ENCODE data around the gene ZRANB3. TPM values are rescaled to one million over a fixed set of nuclear protein-coding genes. Genes with fewer than 3 reads are reported as not detected.

Gene ZRANB3
- total RNA-seq, 1 experiment from 2014 or later, result 15.9 TPM

DNA sequence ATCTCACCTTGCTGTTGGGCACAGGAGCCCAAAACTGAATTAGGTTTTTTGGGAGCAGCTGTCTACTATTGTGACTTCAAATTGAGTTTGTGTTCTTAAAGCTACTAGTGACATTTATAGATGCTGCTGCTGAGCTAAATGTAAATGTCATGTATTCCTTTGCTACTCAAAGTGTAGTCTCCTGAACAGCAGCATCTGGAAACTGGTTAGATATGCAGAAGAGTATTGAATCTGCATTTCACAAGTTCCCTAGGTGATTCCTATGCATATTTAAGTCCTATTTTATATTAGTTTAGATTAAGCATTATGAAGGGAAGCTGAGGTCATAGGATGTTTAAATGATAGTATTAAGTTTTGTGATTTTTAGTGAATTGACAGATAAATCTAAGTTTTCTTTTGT, 411.4 kb downstream of the ZRANB3 start:
- H3K4me3 Mint-ChIP-seq, result no peak overlapping the region
- ATAC-seq, result no peak
- POLR2A ChIA-PET, result no interaction called here
- H3K36me3 Mint-ChIP-seq, result peaks cover 4% of the 10 kb centered on the region
- TF ChIP-seq SMAD4 (CRISPR knock-in tag; IDR thresholded peaks at IDR 0.05) (no peak), ZNF219 (CRISPR knock-in tag; IDR thresholded peaks at IDR 0.05; ENCODE audit: borderline replicate concordance) (no peak), KAT7 (CRISPR knock-in tag; IDR thresholded peaks at IDR 0.05; ENCODE audit: borderline replicate concordance) (no peak), TEAD4 (CRISPR knock-in tag; IDR thresholded peaks at IDR 0.05) (no peak), ZNF263 (CRISPR knock-in tag; IDR thresholded peaks at IDR 0.05; ENCODE audit: low read depth) (no peak), HMGA2 (CRISPR knock-in tag; IDR thresholded peaks at IDR 0.05) (no peak), JAZF1 (CRISPR knock-in tag; IDR thresholded peaks at IDR 0.05) (no peak)
- TF ChIP-seq, protein P1, sequence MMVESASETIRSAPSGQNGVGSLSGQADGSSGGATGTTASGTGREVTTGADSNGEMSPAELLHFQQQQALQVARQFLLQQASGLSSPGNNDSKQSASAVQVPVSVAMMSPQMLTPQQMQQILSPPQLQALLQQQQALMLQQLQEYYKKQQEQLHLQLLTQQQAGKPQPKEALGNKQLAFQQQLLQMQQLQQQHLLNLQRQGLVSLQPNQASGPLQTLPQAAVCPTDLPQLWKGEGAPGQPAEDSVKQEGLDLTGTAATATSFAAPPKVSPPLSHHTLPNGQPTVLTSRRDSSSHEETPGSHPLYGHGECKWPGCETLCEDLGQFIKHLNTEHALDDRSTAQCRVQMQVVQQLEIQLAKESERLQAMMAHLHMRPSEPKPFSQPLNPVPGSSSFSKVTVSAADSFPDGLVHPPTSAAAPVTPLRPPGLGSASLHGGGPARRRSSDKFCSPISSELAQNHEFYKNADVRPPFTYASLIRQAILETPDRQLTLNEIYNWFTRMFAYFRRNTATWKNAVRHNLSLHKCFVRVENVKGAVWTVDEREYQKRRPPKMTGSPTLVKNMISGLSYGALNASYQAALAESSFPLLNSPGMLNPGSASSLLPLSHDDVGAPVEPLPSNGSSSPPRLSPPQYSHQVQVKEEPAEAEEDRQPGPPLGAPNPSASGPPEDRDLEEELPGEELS (CRISPR knock-in tag; IDR thresholded peaks at IDR 0.05), result no peak
- TF ChIP-seq, protein P2, sequence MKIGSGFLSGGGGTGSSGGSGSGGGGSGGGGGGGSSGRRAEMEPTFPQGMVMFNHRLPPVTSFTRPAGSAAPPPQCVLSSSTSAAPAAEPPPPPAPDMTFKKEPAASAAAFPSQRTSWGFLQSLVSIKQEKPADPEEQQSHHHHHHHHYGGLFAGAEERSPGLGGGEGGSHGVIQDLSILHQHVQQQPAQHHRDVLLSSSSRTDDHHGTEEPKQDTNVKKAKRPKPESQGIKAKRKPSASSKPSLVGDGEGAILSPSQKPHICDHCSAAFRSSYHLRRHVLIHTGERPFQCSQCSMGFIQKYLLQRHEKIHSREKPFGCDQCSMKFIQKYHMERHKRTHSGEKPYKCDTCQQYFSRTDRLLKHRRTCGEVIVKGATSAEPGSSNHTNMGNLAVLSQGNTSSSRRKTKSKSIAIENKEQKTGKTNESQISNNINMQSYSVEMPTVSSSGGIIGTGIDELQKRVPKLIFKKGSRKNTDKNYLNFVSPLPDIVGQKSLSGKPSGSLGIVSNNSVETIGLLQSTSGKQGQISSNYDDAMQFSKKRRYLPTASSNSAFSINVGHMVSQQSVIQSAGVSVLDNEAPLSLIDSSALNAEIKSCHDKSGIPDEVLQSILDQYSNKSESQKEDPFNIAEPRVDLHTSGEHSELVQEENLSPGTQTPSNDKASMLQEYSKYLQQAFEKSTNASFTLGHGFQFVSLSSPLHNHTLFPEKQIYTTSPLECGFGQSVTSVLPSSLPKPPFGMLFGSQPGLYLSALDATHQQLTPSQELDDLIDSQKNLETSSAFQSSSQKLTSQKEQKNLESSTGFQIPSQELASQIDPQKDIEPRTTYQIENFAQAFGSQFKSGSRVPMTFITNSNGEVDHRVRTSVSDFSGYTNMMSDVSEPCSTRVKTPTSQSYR (CRISPR knock-in tag; IDR thresholded peaks at IDR 0.05), result no peak
- TF ChIP-seq, protein P3, sequence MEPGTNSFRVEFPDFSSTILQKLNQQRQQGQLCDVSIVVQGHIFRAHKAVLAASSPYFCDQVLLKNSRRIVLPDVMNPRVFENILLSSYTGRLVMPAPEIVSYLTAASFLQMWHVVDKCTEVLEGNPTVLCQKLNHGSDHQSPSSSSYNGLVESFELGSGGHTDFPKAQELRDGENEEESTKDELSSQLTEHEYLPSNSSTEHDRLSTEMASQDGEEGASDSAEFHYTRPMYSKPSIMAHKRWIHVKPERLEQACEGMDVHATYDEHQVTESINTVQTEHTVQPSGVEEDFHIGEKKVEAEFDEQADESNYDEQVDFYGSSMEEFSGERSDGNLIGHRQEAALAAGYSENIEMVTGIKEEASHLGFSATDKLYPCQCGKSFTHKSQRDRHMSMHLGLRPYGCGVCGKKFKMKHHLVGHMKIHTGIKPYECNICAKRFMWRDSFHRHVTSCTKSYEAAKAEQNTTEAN (CRISPR knock-in tag; IDR thresholded peaks at IDR 0.05), result no peak
- no peaks in the 10 kb centered on the region for H3K9me3 Mint-ChIP-seq
- no peaks in the 10 kb centered on the region for H3K27me3 Mint-ChIP-seq (ENCODE audit: low read depth)
- DNase-seq (ENCODE audit: low spot score), result no peak
- no peaks in the 10 kb centered on the region for H3K4me1 Mint-ChIP-seq
- CTCF ChIA-PET, result no interaction called here
- no peak overlapping the region for H3K27ac Mint-ChIP-seq

DNA sequence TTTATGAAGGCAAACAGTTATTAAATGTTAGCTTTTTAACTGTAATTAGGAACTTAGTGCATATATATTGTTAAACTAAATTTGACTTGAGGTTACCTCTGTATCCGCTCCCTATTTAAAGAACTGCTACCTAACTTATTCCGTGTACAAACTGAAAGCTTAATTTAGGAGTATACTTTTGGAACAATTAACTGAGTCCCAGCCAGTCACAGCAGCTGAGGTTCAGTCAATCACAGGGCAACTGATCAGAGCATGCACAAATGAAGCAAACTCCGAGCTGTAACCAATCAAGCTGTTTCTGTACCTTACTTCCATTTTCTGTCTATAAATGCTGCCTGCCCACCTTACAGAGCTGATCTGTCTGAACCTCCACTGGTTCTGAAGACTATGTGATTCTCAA, 417.7 kb downstream of the ZRANB3 start:
- ChIA-PET POLR2A (no interaction called here), CTCF (interaction anchor here (0.6 kb wide), 1 partner anchor 494 kb away, joined by 3 read pairs; no protein-coding TSS in a partner anchor)
- Mint-ChIP-seq H3K4me1 (no peaks in the 10 kb centered on the region), H3K9me3 (no peaks in the 10 kb centered on the region), H3K27ac (no peak overlapping the region), H3K27me3 (ENCODE audit: low read depth) (no peaks in the 10 kb centered on the region), H3K4me3 (no peak overlapping the region), H3K36me3 (peaks cover 6% of the 10 kb centered on the region; the same call in 1 of the 2 replicates)
- ATAC-seq (no peak), DNase-seq (ENCODE audit: low spot score) (no peak)
- TF ChIP-seq, protein P4, sequence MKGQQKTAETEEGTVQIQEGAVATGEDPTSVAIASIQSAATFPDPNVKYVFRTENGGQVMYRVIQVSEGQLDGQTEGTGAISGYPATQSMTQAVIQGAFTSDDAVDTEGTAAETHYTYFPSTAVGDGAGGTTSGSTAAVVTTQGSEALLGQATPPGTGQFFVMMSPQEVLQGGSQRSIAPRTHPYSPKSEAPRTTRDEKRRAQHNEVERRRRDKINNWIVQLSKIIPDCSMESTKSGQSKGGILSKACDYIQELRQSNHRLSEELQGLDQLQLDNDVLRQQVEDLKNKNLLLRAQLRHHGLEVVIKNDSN (CRISPR knock-in tag; IDR thresholded peaks at IDR 0.05), result no peak
- TF ChIP-seq ZNF396 (CRISPR knock-in tag; IDR thresholded peaks at IDR 0.05; ENCODE audit: borderline replicate concordance) (no peak), ZNF416 (CRISPR knock-in tag; IDR thresholded peaks at IDR 0.05) (no peak), ZNF219 (CRISPR knock-in tag; IDR thresholded peaks at IDR 0.05; ENCODE audit: borderline replicate concordance) (no peak), ZBTB21 (CRISPR knock-in tag; IDR thresholded peaks at IDR 0.05; ENCODE audit: borderline replicate concordance) (no peak), PRRX2 (CRISPR knock-in tag; IDR thresholded peaks at IDR 0.05) (no peak), SMAD4 (CRISPR knock-in tag; IDR thresholded peaks at IDR 0.05) (no peak), FOXP1 (CRISPR knock-in tag; IDR thresholded peaks at IDR 0.05; ENCODE audit: borderline replicate concordance) (no peak), RELA (CRISPR knock-in tag; IDR thresholded peaks at IDR 0.05; ENCODE audit: borderline replicate concordance) (no peak)
- TF ChIP-seq, protein P5, sequence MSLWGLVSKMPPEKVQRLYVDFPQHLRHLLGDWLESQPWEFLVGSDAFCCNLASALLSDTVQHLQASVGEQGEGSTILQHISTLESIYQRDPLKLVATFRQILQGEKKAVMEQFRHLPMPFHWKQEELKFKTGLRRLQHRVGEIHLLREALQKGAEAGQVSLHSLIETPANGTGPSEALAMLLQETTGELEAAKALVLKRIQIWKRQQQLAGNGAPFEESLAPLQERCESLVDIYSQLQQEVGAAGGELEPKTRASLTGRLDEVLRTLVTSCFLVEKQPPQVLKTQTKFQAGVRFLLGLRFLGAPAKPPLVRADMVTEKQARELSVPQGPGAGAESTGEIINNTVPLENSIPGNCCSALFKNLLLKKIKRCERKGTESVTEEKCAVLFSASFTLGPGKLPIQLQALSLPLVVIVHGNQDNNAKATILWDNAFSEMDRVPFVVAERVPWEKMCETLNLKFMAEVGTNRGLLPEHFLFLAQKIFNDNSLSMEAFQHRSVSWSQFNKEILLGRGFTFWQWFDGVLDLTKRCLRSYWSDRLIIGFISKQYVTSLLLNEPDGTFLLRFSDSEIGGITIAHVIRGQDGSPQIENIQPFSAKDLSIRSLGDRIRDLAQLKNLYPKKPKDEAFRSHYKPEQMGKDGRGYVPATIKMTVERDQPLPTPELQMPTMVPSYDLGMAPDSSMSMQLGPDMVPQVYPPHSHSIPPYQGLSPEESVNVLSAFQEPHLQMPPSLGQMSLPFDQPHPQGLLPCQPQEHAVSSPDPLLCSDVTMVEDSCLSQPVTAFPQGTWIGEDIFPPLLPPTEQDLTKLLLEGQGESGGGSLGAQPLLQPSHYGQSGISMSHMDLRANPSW (CRISPR knock-in tag; conservative IDR thresholded peaks at IDR 0.05; ENCODE audit: low read depth), result no peak
- TF ChIP-seq, protein P6, sequence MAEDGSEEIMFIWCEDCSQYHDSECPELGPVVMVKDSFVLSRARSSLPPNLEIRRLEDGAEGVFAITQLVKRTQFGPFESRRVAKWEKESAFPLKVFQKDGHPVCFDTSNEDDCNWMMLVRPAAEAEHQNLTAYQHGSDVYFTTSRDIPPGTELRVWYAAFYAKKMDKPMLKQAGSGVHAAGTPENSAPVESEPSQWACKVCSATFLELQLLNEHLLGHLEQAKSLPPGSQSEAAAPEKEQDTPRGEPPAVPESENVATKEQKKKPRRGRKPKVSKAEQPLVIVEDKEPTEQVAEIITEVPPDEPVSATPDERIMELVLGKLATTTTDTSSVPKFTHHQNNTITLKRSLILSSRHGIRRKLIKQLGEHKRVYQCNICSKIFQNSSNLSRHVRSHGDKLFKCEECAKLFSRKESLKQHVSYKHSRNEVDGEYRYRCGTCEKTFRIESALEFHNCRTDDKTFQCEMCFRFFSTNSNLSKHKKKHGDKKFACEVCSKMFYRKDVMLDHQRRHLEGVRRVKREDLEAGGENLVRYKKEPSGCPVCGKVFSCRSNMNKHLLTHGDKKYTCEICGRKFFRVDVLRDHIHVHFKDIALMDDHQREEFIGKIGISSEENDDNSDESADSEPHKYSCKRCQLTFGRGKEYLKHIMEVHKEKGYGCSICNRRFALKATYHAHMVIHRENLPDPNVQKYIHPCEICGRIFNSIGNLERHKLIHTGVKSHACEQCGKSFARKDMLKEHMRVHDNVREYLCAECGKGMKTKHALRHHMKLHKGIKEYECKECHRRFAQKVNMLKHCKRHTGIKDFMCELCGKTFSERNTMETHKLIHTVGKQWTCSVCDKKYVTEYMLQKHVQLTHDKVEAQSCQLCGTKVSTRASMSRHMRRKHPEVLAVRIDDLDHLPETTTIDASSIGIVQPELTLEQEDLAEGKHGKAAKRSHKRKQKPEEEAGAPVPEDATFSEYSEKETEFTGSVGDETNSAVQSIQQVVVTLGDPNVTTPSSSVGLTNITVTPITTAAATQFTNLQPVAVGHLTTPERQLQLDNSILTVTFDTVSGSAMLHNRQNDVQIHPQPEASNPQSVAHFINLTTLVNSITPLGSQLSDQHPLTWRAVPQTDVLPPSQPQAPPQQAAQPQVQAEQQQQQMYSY (CRISPR knock-in tag; IDR thresholded peaks at IDR 0.05), result no peak
